ENCODE data around the gene ATP2B2. TPM values are rescaled to one million over a fixed set of nuclear protein-coding genes. Genes with fewer than 3 reads are reported as not detected.
"Not testable (repeated sequence)": the region's sequence is repeated elsewhere in the genome, so short reads cannot be mapped to it uniquely, and the experiment has no call there.

ATP2B2 gene
- total RNA-seq, 2 donors from 2014 or later = 0.14 to 0.74 TPM

DNA sequence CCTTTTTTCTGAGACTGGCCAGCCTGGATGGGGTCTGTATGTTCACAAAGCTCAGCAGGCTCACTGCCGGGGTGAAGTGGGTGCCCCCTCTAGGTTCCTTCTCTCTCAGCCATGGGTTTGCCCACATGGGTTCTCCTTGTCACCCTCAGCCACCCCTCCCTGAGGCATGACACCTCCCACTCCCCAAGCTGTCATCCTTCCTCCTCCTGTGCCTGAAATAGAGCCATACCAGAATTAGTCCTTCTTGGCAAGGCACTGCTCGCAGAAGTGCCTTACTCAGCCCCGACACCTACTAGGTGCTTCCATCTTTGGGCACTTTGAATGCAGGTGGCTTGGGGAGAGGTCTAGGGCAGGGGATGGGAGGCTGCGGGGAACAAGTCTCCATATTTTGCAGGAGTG is 121.5 kb downstream of the ATP2B2 start:
- no peaks in the 10 kb centered on the region for H3K9me3 ChIP-seq
- WGBS = 90% methylated on average over 4 of the region's 4 CpGs
- intact Hi-C loops (cut with DNase I) = no loop called here
- H3K27ac ChIP-seq = no peak overlapping the region
- H3K4me3 ChIP-seq = no peak overlapping the region
- TF ChIP-seq POLR2A (IDR thresholded peaks at IDR 0.05) (no peak), CTCF (IDR thresholded peaks at IDR 0.05) (no peak), POLR2AphosphoS5 (IDR thresholded peaks at IDR 0.05) (no peak)
- no peak for DNase-seq (ENCODE audit: low spot score)
- no peaks in the 10 kb centered on the region for H3K36me3 ChIP-seq
- H3K27me3 ChIP-seq (replicated peaks; ENCODE audit: insufficient read depth) = peaks cover 2% of the 10 kb centered on the region
- H3K4me1 ChIP-seq (replicated peaks) = no peaks in the 10 kb centered on the region

DNA sequence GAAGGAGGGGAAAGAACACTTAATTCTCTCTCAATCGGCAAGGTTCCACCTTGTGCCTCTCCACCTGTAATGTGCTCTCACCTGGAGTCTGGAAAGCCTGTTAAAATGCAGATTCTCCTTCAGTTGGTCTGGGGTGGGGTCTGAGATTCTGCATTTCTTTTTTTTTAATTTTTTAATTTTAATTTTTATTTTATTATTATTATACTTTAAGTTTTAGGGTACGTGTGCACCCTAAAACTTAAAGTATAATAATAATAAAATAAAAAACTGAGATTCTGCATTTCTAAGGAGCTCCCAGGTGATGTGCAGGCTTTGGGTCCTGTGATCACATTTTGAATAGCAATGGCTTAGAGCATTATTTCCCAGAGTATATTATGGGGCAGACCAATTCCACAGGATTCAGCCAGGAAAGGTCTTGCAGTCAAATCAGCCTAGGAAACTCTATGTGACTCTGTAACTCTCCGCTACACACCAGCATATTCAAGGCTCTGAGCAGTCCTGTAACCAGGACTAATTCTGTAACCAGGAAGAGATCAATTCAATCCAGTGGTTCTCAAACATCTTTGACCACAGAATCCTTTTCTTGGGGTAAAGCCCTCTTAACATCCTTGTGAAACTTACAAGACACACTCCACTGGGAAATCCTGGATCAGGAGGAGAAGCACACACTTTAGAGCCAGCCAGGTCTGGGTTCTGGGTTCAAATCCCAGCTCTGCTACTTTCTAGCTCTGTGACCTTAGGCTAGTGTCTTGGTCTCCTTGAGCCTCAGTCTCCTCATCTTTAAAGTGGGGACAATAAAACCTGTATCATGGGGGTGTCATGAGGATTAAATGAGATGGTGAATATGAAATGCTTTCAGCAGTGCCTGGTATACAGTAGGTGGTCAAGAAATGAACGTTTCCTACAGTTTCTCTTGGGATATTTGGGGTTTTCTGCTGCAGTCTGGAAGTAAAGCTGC is 122.2 kb downstream of the ATP2B2 start:
- Histone ChIP-seq H3K4me3 (no peak overlapping the region), H3K36me3 (no peaks in the 10 kb centered on the region), H3K4me1 (replicated peaks) (no peaks in the 10 kb centered on the region), H3K27me3 (replicated peaks; ENCODE audit: insufficient read depth) (peaks cover 2% of the 10 kb centered on the region), H3K9me3 (no peaks in the 10 kb centered on the region), H3K27ac (no peak overlapping the region)
- intact Hi-C loops (cut with DNase I) = no loop called here
- WGBS = 75% methylated on average over 4 of the region's 4 CpGs
- no peak for DNase-seq (ENCODE audit: low spot score)
- TF ChIP-seq CTCF (IDR thresholded peaks at IDR 0.05) (no peak), POLR2AphosphoS5 (IDR thresholded peaks at IDR 0.05) (no peak), POLR2A (IDR thresholded peaks at IDR 0.05) (no peak)

GRCh38 chr3:10382445-10382844 is 122.9 kb downstream of the ATP2B2 start:
- 74% methylated on average over 3 of the region's 3 CpGs for WGBS
- DNase-seq (ENCODE audit: low spot score); H3K4me3 ChIP-seq; H3K27me3 ChIP-seq (replicated peaks; ENCODE audit: insufficient read depth); H3K36me3 ChIP-seq; H3K9me3 ChIP-seq; intact Hi-C loops (cut with DNase I); H3K27ac ChIP-seq; H3K4me1 ChIP-seq (replicated peaks): not testable (repeated sequence)

- no peak overlapping the region for H3K4me3 ChIP-seq
- TF ChIP-seq POLR2AphosphoS5 (IDR thresholded peaks at IDR 0.05) (no peak), POLR2A (IDR thresholded peaks at IDR 0.05) (no peak), CTCF (IDR thresholded peaks at IDR 0.05) (no peak)
- no peak for DNase-seq (ENCODE audit: low spot score)
- H3K27me3 ChIP-seq (replicated peaks; ENCODE audit: insufficient read depth) = peaks cover 2% of the 10 kb centered on the region
- intact Hi-C loops (cut with DNase I) = no loop called here
- no peak overlapping the region for H3K27ac ChIP-seq
- H3K9me3 ChIP-seq = no peaks in the 10 kb centered on the region
- H3K36me3 ChIP-seq = no peaks in the 10 kb centered on the region
- WGBS = 65% methylated on average over 4 of the region's 4 CpGs
- no peaks in the 10 kb centered on the region for H3K4me1 ChIP-seq (replicated peaks)
These were observed 124.0 kb downstream of the ATP2B2 start for GRCh38 chr3:10381336-10381735.

DNA sequence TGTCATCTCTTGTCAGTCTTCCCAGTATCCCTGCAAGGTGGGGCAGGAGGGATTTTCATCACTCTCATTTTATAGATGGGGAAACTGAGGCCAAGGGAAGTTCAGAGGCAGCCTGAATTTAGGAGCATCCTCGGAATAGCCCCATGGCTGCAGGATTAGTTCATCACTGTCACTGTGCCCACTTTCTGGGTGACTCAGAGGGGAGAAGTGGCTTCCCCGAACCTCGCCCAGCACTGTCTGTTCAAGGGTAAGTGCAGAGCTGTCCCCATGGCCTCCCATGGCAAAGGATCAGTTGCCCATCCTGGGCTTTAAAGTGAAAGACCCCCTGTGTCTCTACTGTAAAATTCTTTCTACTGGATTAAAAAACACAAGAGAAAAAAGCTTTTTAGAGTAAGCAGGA is 124.5 kb downstream of the ATP2B2 start:
- Histone ChIP-seq H3K27me3 (replicated peaks; ENCODE audit: insufficient read depth) (peaks cover 2% of the 10 kb centered on the region), H3K36me3 (no peaks in the 10 kb centered on the region), H3K4me1 (replicated peaks) (no peaks in the 10 kb centered on the region), H3K4me3 (no peak overlapping the region), H3K27ac (no peak overlapping the region), H3K9me3 (no peaks in the 10 kb centered on the region)
- TF ChIP-seq CTCF (IDR thresholded peaks at IDR 0.05) = no peak
- no peak for TF ChIP-seq POLR2AphosphoS5 (IDR thresholded peaks at IDR 0.05)
- no peak for TF ChIP-seq POLR2A (IDR thresholded peaks at IDR 0.05)
- 63% methylated on average over 3 of the region's 3 CpGs for WGBS
- DNase-seq (ENCODE audit: low spot score) = no peak
- intact Hi-C loops (cut with DNase I) = no loop called here
